ENCODE results near the gene ARL3. TPM values are rescaled to one million over a fixed set of nuclear protein-coding genes. Genes with fewer than 3 reads are reported as not detected.
"Not testable (repeated sequence)": the region's sequence is repeated elsewhere in the genome, so short reads cannot be mapped to it uniquely, and the experiment has no call there.

The ARL3 gene
- total RNA-seq, 4 donors from 2014 or later: 11.0 to 17.7 (median 13.8) TPM

DNA sequence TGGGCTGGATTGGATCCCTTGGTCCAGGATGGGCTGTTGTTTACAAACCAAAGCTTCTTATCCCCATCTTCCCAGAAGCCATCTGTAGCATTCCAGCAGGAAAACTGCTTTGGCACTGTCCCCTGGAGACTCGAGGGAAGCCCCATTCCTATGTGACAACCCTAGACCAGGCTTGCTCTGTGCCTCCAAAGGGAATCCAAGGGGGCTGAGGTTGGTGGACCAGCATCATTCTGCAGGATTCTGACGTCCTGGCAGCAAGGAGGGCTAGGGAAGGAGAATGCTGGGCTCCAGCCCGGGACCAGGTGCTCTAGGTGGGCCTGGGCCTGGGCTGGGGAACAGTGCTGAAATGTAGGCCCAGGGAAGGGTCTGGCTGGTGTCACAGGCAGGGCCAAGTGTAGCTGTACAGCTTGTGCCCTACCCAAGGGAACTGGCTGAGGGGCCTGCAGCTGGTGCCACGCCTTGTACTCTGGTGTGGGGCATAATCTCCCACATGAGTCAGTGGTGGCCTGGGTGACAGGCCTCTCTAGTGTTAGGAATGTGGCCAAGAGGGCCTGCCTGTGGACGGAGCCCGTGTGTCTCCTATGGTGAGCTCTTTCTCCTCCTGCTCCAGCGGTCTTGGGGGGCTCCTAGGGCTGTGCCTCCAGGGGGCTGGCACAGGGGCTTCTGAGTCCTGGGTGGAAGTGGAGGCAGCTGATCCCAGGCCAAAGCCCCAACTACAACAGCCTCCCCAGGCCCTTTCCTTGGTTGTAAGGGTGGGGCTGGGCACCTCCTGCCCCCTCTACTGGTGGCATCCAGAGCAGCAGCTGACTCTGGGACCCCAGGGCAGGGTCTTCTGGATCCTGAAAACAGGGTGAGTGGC, 44.8 kb downstream of the ARL3 start:
- Histone ChIP-seq H3K27me3 (no peaks in the 10 kb centered on the region), H3K36me3 (no peaks in the 10 kb centered on the region), H3K4me3 (no peak overlapping the region), H3K9me3 (no peaks in the 10 kb centered on the region), H3K4me1 (peaks cover 0 to 59% (median 36%) of the 10 kb centered on the region in 4 donors), H3K27ac (peak overlapping the region in 3 of 4 donors; percentile 76 to 92 (median 88))
- WGBS, 2 donors: 50 to 65% methylated on average over 3 of the region's 7 CpGs
- TF ChIP-seq EP300 (IDR thresholded peaks at IDR 0.05) (peak in 1 of 2 donors; percentile 68), POLR2A (IDR thresholded peaks at IDR 0.05) (no peak)
- TF ChIP-seq, protein P1, sequence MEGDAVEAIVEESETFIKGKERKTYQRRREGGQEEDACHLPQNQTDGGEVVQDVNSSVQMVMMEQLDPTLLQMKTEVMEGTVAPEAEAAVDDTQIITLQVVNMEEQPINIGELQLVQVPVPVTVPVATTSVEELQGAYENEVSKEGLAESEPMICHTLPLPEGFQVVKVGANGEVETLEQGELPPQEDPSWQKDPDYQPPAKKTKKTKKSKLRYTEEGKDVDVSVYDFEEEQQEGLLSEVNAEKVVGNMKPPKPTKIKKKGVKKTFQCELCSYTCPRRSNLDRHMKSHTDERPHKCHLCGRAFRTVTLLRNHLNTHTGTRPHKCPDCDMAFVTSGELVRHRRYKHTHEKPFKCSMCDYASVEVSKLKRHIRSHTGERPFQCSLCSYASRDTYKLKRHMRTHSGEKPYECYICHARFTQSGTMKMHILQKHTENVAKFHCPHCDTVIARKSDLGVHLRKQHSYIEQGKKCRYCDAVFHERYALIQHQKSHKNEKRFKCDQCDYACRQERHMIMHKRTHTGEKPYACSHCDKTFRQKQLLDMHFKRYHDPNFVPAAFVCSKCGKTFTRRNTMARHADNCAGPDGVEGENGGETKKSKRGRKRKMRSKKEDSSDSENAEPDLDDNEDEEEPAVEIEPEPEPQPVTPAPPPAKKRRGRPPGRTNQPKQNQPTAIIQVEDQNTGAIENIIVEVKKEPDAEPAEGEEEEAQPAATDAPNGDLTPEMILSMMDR (IDR thresholded peaks at IDR 0.05): peak in 3 of 5 experiments; percentile 13 to 54 (median 46)
- no peak for DNase-seq (ENCODE audit: low spot score in 2 of 2)

DNA sequence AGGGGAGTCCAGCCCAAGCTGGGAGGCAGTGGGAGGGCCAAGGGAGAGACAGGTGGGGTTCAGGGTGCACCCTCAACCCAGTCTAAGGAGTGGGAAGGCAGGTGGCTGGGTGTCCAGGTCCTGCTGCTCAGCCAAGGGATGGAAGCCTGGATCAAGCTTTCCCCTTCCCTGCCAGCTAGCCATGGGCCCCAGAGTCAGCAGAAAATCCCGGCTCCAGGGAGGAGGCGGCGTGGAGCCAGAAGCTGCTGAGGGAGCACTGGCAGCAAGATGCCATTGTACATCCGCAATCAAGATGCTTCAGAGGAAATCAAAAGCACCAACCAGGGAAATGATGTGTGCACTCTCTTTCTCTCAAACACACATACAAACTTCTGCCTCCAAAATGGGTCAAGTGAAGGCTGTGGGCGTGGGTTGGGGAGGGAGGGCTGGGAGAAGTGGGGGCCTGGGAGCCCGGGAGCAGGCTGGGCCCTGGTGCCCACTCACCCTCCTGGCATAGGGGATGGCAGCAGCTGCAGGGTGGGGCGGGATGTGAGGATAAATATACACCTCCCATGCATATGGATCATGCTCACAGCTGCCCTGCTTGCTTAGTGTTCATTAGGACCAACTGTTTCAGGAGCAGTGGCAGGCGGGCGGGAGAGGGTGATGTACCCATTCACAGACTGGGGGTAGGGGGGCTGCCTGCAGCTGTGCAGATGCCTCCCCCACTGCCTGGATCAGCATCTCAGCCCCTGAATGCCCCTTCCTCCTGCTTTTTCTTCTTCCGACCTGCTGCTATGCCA, 45.7 kb downstream of the ARL3 start:
- peaks cover 0 to 49% (median 30%) of the 10 kb centered on the region in 4 donors for H3K4me1 ChIP-seq
- WGBS, 2 donors: 69% methylated on average over 10 of the region's 10 CpGs
- H3K4me3 ChIP-seq: no peak overlapping the region
- no peak for DNase-seq (ENCODE audit: low spot score in 2 of 2)
- no peaks in the 10 kb centered on the region for H3K27me3 ChIP-seq
- TF ChIP-seq POLR2A (IDR thresholded peaks at IDR 0.05): no peak
- no peak for TF ChIP-seq EP300 (IDR thresholded peaks at IDR 0.05)
- TF ChIP-seq, protein P1 (IDR thresholded peaks at IDR 0.05): no peak
- peak overlapping the region in 3 of 4 donors; percentile 76 to 92 (median 88) for H3K27ac ChIP-seq
- H3K9me3 ChIP-seq: no peaks in the 10 kb centered on the region
- no peaks in the 10 kb centered on the region for H3K36me3 ChIP-seq

DNA sequence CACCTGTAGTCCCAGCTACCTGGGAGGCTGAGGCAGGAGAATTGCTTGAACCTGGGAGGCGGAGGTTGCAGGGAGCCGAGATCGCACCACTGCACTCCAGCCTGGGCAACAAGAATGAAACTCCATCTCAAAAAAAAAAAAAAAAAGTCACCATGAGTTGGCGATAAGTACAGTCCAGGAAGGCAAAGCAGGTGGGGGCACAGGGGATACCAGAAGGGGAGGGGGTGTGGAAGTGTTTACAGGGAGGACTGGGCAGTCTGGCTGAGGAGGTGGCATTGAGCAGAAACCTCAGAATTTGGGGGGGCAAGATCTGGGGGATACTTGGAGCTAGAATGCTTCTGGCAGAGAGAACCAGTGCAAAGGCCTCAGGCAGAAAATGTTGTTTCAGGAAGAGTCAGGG, 46.8 kb downstream of the ARL3 start:
- WGBS, 2 donors: 88 to 93% methylated on average over 4 of the region's 4 CpGs

DNA sequence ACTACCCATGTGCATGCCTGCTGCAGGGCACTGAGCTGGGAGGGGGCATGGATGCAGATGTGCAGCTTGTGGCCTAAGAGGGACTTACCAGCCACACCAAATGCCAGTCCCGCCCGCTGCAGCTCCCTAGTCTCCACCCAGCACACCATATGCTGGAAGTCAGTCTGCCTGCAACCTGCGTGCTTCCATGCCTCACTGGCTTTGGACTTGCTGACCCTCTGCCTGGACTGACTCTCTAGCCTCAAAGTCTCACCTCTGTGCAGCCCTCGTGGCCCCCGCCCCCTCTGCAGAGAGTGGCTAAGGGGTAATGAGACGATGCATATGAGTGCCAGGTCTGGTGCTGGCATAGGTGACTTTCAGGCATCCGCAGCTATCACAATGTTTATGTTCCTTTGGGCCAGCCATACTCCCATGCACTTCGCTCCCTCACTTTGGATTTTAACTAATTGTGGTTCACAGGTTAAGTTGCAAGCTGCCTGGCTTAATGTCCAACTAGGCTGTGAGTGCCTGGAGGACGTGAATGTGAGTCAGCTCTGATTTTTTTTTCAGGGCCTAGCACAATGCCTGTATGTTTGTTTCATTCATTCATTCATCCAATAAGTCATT, 48.2 kb downstream of the ARL3 start:
- peaks cover 0 to 41% (median 28%) of the 10 kb centered on the region in 4 donors for H3K4me1 ChIP-seq
- no peaks in the 10 kb centered on the region for H3K27me3 ChIP-seq
- H3K36me3 ChIP-seq: no peaks in the 10 kb centered on the region
- H3K9me3 ChIP-seq: no peaks in the 10 kb centered on the region
- no peak for TF ChIP-seq EP300 (IDR thresholded peaks at IDR 0.05)
- no peak for TF ChIP-seq POLR2A (IDR thresholded peaks at IDR 0.05)
- TF ChIP-seq, protein P1 (IDR thresholded peaks at IDR 0.05): no peak
- no peak for DNase-seq (ENCODE audit: low spot score in 2 of 2)
- 58 to 68% methylated on average over 9 of the region's 9 CpGs for WGBS, 2 donors
- no peak overlapping the region for H3K4me3 ChIP-seq
- no peak overlapping the region for H3K27ac ChIP-seq

More for the DNA sequence above, 46.8 kb downstream of the ARL3 start:
- Histone ChIP-seq H3K27ac (peak overlapping the region in 3 of 4 donors; percentile 76 to 92 (median 88)), H3K4me1 (peaks cover 0 to 39% (median 22%) of the 10 kb centered on the region in 4 donors)
- H3K4me3 ChIP-seq; H3K27me3 ChIP-seq; H3K36me3 ChIP-seq; DNase-seq (ENCODE audit: low spot score in 2 of 2); H3K9me3 ChIP-seq: not testable (repeated sequence)

DNA sequence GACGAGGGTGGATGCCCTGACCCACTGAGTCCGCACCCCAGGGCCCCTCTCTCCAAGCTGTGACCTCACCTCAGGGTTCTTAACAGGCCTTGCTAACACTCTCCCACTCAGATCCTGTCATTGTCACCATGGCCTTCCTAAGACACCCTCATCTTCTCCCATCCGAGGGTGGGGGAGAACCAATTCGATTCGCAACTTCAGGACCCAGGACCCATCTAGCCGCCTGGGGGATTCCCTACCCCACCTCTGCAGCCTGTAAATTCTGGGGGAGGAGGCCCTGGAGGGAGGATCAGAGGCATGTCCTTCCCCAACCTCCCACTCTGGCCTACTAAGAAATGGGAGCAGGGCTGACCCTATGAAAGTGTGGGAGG, 52.6 kb downstream of the ARL3 start:
- Histone ChIP-seq H3K27ac (peak overlapping the region in 3 of 4 donors; percentile 42 to 90 (median 72)), H3K9me3 (no peaks in the 10 kb centered on the region), H3K27me3 (no peaks in the 10 kb centered on the region), H3K4me3 (no peak overlapping the region), H3K4me1 (peaks cover 0 to 47% (median 23%) of the 10 kb centered on the region in 4 donors), H3K36me3 (peaks cover 0 to 28% (median 7%) of the 10 kb centered on the region in 3 donors)
- 38 to 51% methylated on average over 3 to 6 of the region's 6 CpGs for WGBS, 2 donors
- DNase-seq (ENCODE audit: low spot score in 2 of 2): no peak
- TF ChIP-seq, protein P1 (IDR thresholded peaks at IDR 0.05): no peak
- TF ChIP-seq EP300 (IDR thresholded peaks at IDR 0.05) (no peak), POLR2A (IDR thresholded peaks at IDR 0.05) (no peak)
